Astrocyte (in vitro differentiated cells and primary cell): ENCODE results near the gene MED13L. TPM values are rescaled to one million over a fixed set of nuclear protein-coding genes. Genes with fewer than 3 reads are reported as not detected.
A peak's percentile ranks its signal among the peaks of the same experiment; 100 is the strongest.

ENCODE experiments used
- DNase-seq: peaks from one replicate; pipeline ENCODE4 v3.0.0-alpha.2; 2010; ENCODE audit warnings: low read depth
- FAIRE-seq: peaks from 2 replicates; lab custom pipeline; 2011; peaks lifted over from hg19 to GRCh38; lab: Jason Lieb, UNC
- H2AFZ ChIP-seq: 2 replicates; pipeline ENCODE4 v1.6.0; 2012; ENCODE audit warnings: low read depth, low read length, inconsistent platforms
- H3K27ac ChIP-seq: 2 replicates; pipeline ENCODE4 v1.5.1; 2011; ENCODE audit warnings: low read depth, low read length, inconsistent platforms
- H3K27me3 ChIP-seq: 2 replicates; pipeline ENCODE4 v1.6.0; 2011; ENCODE audit warnings: low read length, inconsistent platforms; ENCODE audit not compliant: insufficient read depth
- H3K36me3 ChIP-seq: 2 replicates; pipeline ENCODE4 v1.5.1; 2011; ENCODE audit warnings: low read length, inconsistent platforms; ENCODE audit not compliant: insufficient read depth
- H3K4me1 ChIP-seq: 2 replicates; pipeline ENCODE4 v1.5.1; 2011; ENCODE audit warnings: low read length, inconsistent platforms; ENCODE audit not compliant: insufficient read depth
- H3K4me2 ChIP-seq: 2 replicates; pipeline ENCODE4 v1.6.0; 2012; ENCODE audit warnings: low read length, inconsistent platforms
- H3K4me3 ChIP-seq: 2 replicates; pipeline ENCODE4 v1.5.1; 2011; ENCODE audit warnings: low read depth, mild to moderate bottlenecking, low read length, inconsistent platforms; ENCODE audit not compliant: insufficient read depth
- H3K79me2 ChIP-seq: 2 replicates; pipeline ENCODE4 v1.6.0; 2012; ENCODE audit warnings: mild to moderate bottlenecking, low read length, inconsistent platforms; ENCODE audit not compliant: insufficient read depth
- H3K9ac ChIP-seq: 2 replicates; pipeline ENCODE4 v1.6.0; 2012; ENCODE audit warnings: mild to moderate bottlenecking, low read length, inconsistent platforms
- H3K9me3 ChIP-seq: 2 replicates; pipeline ENCODE4 v1.5.1; 2012; ENCODE audit warnings: low read depth, mild to moderate bottlenecking, low read length, inconsistent platforms; ENCODE audit not compliant: insufficient read depth
- H4K20me1 ChIP-seq: 2 replicates; pipeline ENCODE4 v1.6.0; 2012; ENCODE audit warnings: low read length, inconsistent platforms; ENCODE audit not compliant: insufficient read depth
- H3K27ac Mint-ChIP-seq: one replicate; pipeline ENCODE4 v1.8.0; 2021; ENCODE audit warnings: mild to moderate bottlenecking, mixed read lengths; ENCODE audit not compliant: unreplicated experiment
- H3K27me3 Mint-ChIP-seq: one replicate; pipeline ENCODE4 v1.8.0; 2021; ENCODE audit warnings: low read depth, mixed read lengths; ENCODE audit not compliant: unreplicated experiment
- H3K36me3 Mint-ChIP-seq: one replicate; pipeline ENCODE4 v1.8.0; 2021; ENCODE audit warnings: low read depth, mixed read lengths; ENCODE audit not compliant: unreplicated experiment
- H3K4me1 Mint-ChIP-seq: one replicate; pipeline ENCODE4 v1.8.0; 2021; ENCODE audit warnings: low read depth, mixed read lengths; ENCODE audit not compliant: unreplicated experiment
- H3K4me3 Mint-ChIP-seq: one replicate; pipeline ENCODE4 v1.8.0; 2021; ENCODE audit warnings: mild to moderate bottlenecking, moderate library complexity, mixed read lengths; ENCODE audit not compliant: unreplicated experiment
- H3K9me3 Mint-ChIP-seq: one replicate; pipeline ENCODE4 v1.8.0; 2021; ENCODE audit warnings: mild to moderate bottlenecking, mixed read lengths; ENCODE audit not compliant: unreplicated experiment
- CTCF ChIP-seq: IDR thresholded peaks from 2 replicates; pipeline ENCODE4 v1.5.1; 2011; ENCODE audit warnings: low read depth, mild to moderate bottlenecking, inconsistent platforms, low read length, moderate library complexity; ENCODE audit not compliant: insufficient read depth
- EZH2 ChIP-seq: IDR thresholded peaks from 2 replicates; pipeline ENCODE4 v1.6.1; 2012; ENCODE audit warnings: mild to moderate bottlenecking, low read length, inconsistent platforms; ENCODE audit not compliant: insufficient read depth
- total RNA-seq: library from RNA; stranded (reverse); gene quantifications from 2 replicates; pipeline ENCODE4 v1.2.1, GENCODE V29; 2021

MED13L gene
- total RNA-seq, 1 donor from 2014 or later = 153 TPM

DNA sequence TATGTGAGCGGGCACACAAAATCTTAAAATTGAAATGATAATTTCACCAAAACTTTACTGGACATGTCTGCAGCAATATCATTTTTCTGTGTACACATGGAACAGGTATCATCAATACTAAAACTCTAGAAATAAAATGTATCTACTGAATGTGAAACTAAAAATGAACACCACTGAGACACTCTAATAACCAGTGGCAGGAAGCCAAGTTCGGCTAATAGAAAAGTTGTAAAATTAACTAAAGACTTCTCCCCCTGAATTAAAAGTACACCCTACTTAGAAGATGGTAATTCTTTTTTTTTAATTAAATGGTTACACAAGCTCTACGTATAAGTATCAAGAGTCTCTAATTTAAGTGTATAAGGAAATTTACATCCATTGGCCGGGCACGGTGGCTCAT is 227.2 kb downstream of the MED13L start:
- Histone ChIP-seq H2AFZ (no peak overlapping the region), H3K4me1 (peaks cover 7% of the 10 kb centered on the region), H3K4me3 (no peak overlapping the region), H3K4me2 (no peak overlapping the region), H3K27me3 (no peaks in the 10 kb centered on the region), H3K79me2 (peaks cover 91% of the 10 kb centered on the region), H3K27ac (no peak overlapping the region), H3K9ac (no peak overlapping the region), H3K36me3 (no peaks in the 10 kb centered on the region), H4K20me1 (peaks cover 85% of the 10 kb centered on the region), H3K9me3 (no peaks in the 10 kb centered on the region)
- peak overlapping the region; percentile 17 for H3K4me3 Mint-ChIP-seq
- no peaks in the 10 kb centered on the region for H3K27me3 Mint-ChIP-seq
- no peak for FAIRE-seq
- peaks cover 41% of the 10 kb centered on the region for H3K4me1 Mint-ChIP-seq
- TF ChIP-seq CTCF (no peak), EZH2 (no peak)
- H3K9me3 Mint-ChIP-seq = no peaks in the 10 kb centered on the region
- no peak for DNase-seq
- no peaks in the 10 kb centered on the region for H3K36me3 Mint-ChIP-seq
- no peak overlapping the region for H3K27ac Mint-ChIP-seq

DNA sequence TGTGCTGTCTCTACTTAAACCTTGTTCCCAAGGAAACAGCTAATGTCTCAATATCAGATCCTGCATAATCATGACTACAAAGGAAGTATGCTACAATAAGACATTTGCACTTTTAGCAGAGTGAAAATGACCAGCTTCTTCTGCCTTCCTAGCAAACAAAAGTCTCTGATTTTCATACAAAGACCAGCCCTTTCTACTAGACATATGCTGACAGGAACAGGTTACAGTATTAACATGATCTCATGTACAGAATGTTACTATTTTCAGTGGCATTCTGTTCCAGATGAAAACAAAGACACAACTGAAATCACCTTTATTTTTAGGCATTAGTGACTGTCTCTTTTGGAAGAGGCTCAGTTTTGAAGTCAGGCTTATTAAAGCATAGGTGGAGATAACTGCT is 228.6 kb downstream of the MED13L start:
- no peaks in the 10 kb centered on the region for H3K9me3 ChIP-seq
- no peaks in the 10 kb centered on the region for H3K27me3 Mint-ChIP-seq
- no peaks in the 10 kb centered on the region for H3K36me3 ChIP-seq
- no peak overlapping the region for H2AFZ ChIP-seq
- H3K9me3 Mint-ChIP-seq = no peaks in the 10 kb centered on the region
- H3K36me3 Mint-ChIP-seq = no peaks in the 10 kb centered on the region
- no peak for DNase-seq
- TF ChIP-seq CTCF = no peak
- TF ChIP-seq EZH2 = no peak
- FAIRE-seq = no peak
- H3K27ac ChIP-seq = no peak overlapping the region
- H3K4me3 ChIP-seq = no peak overlapping the region
- H3K4me1 ChIP-seq = peaks cover 12% of the 10 kb centered on the region
- H3K4me3 Mint-ChIP-seq = no peak overlapping the region
- H3K27me3 ChIP-seq = no peaks in the 10 kb centered on the region
- peaks cover 85% of the 10 kb centered on the region for H4K20me1 ChIP-seq
- no peak overlapping the region for H3K4me2 ChIP-seq
- H3K9ac ChIP-seq = no peak overlapping the region
- H3K79me2 ChIP-seq = peaks cover 87% of the 10 kb centered on the region
- no peak overlapping the region for H3K27ac Mint-ChIP-seq
- H3K4me1 Mint-ChIP-seq = peaks cover 46% of the 10 kb centered on the region

GRCh38 chr12:116046039-116046438 is 231.5 kb downstream of the MED13L start:
- Histone ChIP-seq H2AFZ (no peak overlapping the region), H3K79me2 (peaks cover 81% of the 10 kb centered on the region), H3K36me3 (no peaks in the 10 kb centered on the region), H3K27ac (no peak overlapping the region), H3K27me3 (no peaks in the 10 kb centered on the region), H3K9ac (no peak overlapping the region), H4K20me1 (peaks cover 80% of the 10 kb centered on the region), H3K4me2 (no peak overlapping the region), H3K4me1 (peaks cover 7% of the 10 kb centered on the region), H3K9me3 (no peaks in the 10 kb centered on the region), H3K4me3 (no peak overlapping the region)
- Mint-ChIP-seq H3K4me1 (peaks cover 34% of the 10 kb centered on the region), H3K9me3 (no peaks in the 10 kb centered on the region), H3K4me3 (no peak overlapping the region), H3K27me3 (no peaks in the 10 kb centered on the region), H3K27ac (no peak overlapping the region), H3K36me3 (no peaks in the 10 kb centered on the region)
- DNase-seq = no peak
- no peak for FAIRE-seq
- no peak for TF ChIP-seq EZH2
- TF ChIP-seq CTCF = no peak
